ENCODE results near the gene PAXIP1.

PAXIP1 gene

DNA sequence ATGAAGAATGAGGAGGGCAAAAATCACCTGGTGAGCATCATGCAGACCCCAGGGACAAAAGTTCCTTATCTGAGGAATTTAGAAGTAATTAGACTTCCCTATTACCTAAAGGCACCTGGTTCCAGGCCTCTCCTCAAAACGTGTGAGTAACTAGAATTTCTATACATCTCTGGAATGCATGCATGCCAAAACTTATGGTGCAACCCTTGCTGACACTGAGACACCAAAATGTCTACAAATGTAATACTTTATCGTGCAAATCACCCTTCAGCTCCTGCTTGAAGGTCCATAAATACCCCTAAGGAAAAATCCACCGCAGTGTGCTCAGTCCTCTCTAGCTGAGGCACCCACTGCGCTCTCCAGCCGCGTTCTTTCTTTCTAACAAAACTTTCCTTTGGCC, 84.2 kb downstream of the PAXIP1 start:
- Histone ChIP-seq H3K27me3 (ENCODE audit: insufficient read depth, low read length) (peaks cover 66% of the 10 kb centered on the region), H3K36me3 (ENCODE audit: insufficient read depth, low read length) (no peaks in the 10 kb centered on the region), H3K27ac (ENCODE audit: low read depth, low read length) (no peak overlapping the region), H3K79me2 (ENCODE audit: control insufficient read depth, insufficient read depth, low read length, unreplicated experiment) (no peaks in the 10 kb centered on the region), H3K4me3 (ENCODE audit: low read depth, low read length) (no peak overlapping the region), H2AFZ (ENCODE audit: low read length, unreplicated experiment) (no peak overlapping the region), H3K4me1 (ENCODE audit: control insufficient read depth, insufficient read depth, low read length, unreplicated experiment) (no peaks in the 10 kb centered on the region)

GRCh38 chr7:154918266-154918665, 84.7 kb downstream of the PAXIP1 start:
- no peak overlapping the region for H3K4me3 ChIP-seq (ENCODE audit: low read depth, low read length)

DNA sequence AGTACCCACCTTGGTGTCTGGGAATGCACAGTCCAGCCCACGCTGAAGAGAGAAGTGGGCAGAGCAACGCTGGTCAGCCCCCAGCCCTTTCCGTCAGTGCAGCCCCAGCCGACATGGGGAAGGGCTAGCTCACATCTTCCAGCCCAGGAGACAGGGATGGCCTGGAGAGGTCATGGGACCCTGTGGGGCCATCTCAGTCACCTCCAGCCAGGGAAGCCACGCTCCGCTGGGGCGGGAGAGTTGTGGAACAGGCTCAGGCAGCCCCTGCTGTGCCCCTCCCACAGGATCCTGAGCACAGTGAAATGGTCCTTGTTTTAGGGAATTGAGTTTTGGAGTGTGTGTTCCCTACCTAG, 85.1 kb downstream of the PAXIP1 start:
- H3K79me2 ChIP-seq (ENCODE audit: control insufficient read depth, insufficient read depth, low read length, unreplicated experiment), result no peaks in the 10 kb centered on the region
- H2AFZ ChIP-seq (ENCODE audit: low read length, unreplicated experiment), result no peak overlapping the region
- no peak overlapping the region for H3K27ac ChIP-seq (ENCODE audit: low read depth, low read length)
- H3K27me3 ChIP-seq (ENCODE audit: insufficient read depth, low read length), result peaks cover 65% of the 10 kb centered on the region
- H3K36me3 ChIP-seq (ENCODE audit: insufficient read depth, low read length), result no peaks in the 10 kb centered on the region
- no peaks in the 10 kb centered on the region for H3K4me1 ChIP-seq (ENCODE audit: control insufficient read depth, insufficient read depth, low read length, unreplicated experiment)
- no peak overlapping the region for H3K4me3 ChIP-seq (ENCODE audit: low read depth, low read length)

More at GRCh38 chr7:154918266-154918665, 84.7 kb downstream of the PAXIP1 start:
- Histone ChIP-seq H3K36me3 (ENCODE audit: insufficient read depth, low read length) (no peaks in the 10 kb centered on the region), H2AFZ (ENCODE audit: low read length, unreplicated experiment) (no peak overlapping the region), H3K27me3 (ENCODE audit: insufficient read depth, low read length) (peaks cover 66% of the 10 kb centered on the region), H3K4me1 (ENCODE audit: control insufficient read depth, insufficient read depth, low read length, unreplicated experiment) (no peaks in the 10 kb centered on the region), H3K79me2 (ENCODE audit: control insufficient read depth, insufficient read depth, low read length, unreplicated experiment) (no peaks in the 10 kb centered on the region), H3K27ac (ENCODE audit: low read depth, low read length) (no peak overlapping the region)

- no peaks in the 10 kb centered on the region for H3K4me1 ChIP-seq (ENCODE audit: control insufficient read depth, insufficient read depth, low read length, unreplicated experiment)
- no peaks in the 10 kb centered on the region for H3K36me3 ChIP-seq (ENCODE audit: insufficient read depth, low read length)
- no peak overlapping the region for H3K4me3 ChIP-seq (ENCODE audit: low read depth, low read length)
- H3K27me3 ChIP-seq (ENCODE audit: insufficient read depth, low read length), result peaks cover 61% of the 10 kb centered on the region
- no peak overlapping the region for H2AFZ ChIP-seq (ENCODE audit: low read length, unreplicated experiment)
- H3K27ac ChIP-seq (ENCODE audit: low read depth, low read length), result no peak overlapping the region
- no peaks in the 10 kb centered on the region for H3K79me2 ChIP-seq (ENCODE audit: control insufficient read depth, insufficient read depth, low read length, unreplicated experiment)
Observed at GRCh38 chr7:154916856-154917807, 85.8 kb downstream of the PAXIP1 start.

DNA sequence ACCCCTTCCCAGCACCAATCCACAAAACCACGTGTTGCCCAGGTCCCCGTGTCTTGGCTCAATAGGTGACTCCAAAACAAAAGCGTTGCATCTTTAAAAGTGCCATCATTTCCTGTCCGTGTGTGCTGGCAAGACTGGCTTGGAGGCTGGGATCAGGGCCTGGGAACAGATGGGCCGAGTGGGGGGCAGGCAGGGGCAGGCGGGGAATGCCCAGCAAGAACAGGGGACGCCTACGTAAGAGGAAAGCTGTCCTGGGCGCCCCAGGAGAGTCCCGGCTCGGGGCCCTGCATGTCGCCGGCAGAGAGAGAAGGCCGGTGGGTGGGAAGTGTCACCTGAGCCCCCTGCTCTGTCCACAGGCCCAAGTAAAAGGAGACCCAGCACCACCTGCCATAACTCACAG, 86.5 kb downstream of the PAXIP1 start:
- Histone ChIP-seq H3K36me3 (ENCODE audit: insufficient read depth, low read length) (no peaks in the 10 kb centered on the region), H3K27me3 (ENCODE audit: insufficient read depth, low read length) (peaks cover 60% of the 10 kb centered on the region), H3K79me2 (ENCODE audit: control insufficient read depth, insufficient read depth, low read length, unreplicated experiment) (no peaks in the 10 kb centered on the region), H3K4me1 (ENCODE audit: control insufficient read depth, insufficient read depth, low read length, unreplicated experiment) (no peaks in the 10 kb centered on the region), H3K27ac (ENCODE audit: low read depth, low read length) (no peak overlapping the region), H3K4me3 (ENCODE audit: low read depth, low read length) (no peak overlapping the region), H2AFZ (ENCODE audit: low read length, unreplicated experiment) (no peak overlapping the region)

GRCh38 chr7:154915600-154915999, 87.3 kb downstream of the PAXIP1 start:
- Histone ChIP-seq H3K36me3 (ENCODE audit: insufficient read depth, low read length) (no peaks in the 10 kb centered on the region), H3K4me3 (ENCODE audit: low read depth, low read length) (no peak overlapping the region), H3K27ac (ENCODE audit: low read depth, low read length) (no peak overlapping the region), H3K79me2 (ENCODE audit: control insufficient read depth, insufficient read depth, low read length, unreplicated experiment) (no peaks in the 10 kb centered on the region), H3K27me3 (ENCODE audit: insufficient read depth, low read length) (peaks cover 58% of the 10 kb centered on the region), H2AFZ (ENCODE audit: low read length, unreplicated experiment) (no peak overlapping the region), H3K4me1 (ENCODE audit: control insufficient read depth, insufficient read depth, low read length, unreplicated experiment) (no peaks in the 10 kb centered on the region)

DNA sequence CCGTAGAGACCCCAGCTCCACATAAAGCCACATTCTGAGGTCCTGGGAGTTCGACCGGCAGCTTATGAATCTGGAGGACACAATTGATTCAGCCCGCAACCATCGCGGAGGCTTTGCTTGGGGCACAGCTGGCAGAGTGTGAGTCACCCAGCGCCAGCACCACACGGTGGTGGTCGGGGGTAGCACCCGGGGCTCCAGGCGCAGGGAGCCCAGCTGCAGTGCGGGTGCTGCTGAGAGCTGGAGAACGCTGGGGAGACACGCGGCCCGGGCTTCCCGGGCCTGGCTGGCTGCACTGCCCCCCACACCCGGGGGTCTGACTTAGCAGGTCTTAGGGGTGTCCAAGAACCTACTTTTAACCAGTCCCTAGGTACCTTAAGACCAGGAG, 87.9 kb downstream of the PAXIP1 start:
- no peaks in the 10 kb centered on the region for H3K36me3 ChIP-seq (ENCODE audit: insufficient read depth, low read length)

GRCh38 chr7:154914308-154914995, 88.5 kb downstream of the PAXIP1 start:
- Histone ChIP-seq H3K4me3 (ENCODE audit: low read depth, low read length) (peak overlapping the region; percentile 71), H3K4me1 (ENCODE audit: control insufficient read depth, insufficient read depth, low read length, unreplicated experiment) (no peaks in the 10 kb centered on the region), H3K27ac (ENCODE audit: low read depth, low read length) (no peak overlapping the region), H2AFZ (ENCODE audit: low read length, unreplicated experiment) (no peak overlapping the region), H3K27me3 (ENCODE audit: insufficient read depth, low read length) (peaks cover 50% of the 10 kb centered on the region), H3K79me2 (ENCODE audit: control insufficient read depth, insufficient read depth, low read length, unreplicated experiment) (no peaks in the 10 kb centered on the region), H3K36me3 (ENCODE audit: insufficient read depth, low read length) (no peaks in the 10 kb centered on the region)

More for the DNA sequence above, 87.9 kb downstream of the PAXIP1 start:
- Histone ChIP-seq H3K4me1 (ENCODE audit: control insufficient read depth, insufficient read depth, low read length, unreplicated experiment) (no peaks in the 10 kb centered on the region), H3K27ac (ENCODE audit: low read depth, low read length) (no peak overlapping the region), H3K4me3 (ENCODE audit: low read depth, low read length) (no peak overlapping the region), H3K27me3 (ENCODE audit: insufficient read depth, low read length) (peaks cover 55% of the 10 kb centered on the region), H3K79me2 (ENCODE audit: control insufficient read depth, insufficient read depth, low read length, unreplicated experiment) (no peaks in the 10 kb centered on the region), H2AFZ (ENCODE audit: low read length, unreplicated experiment) (no peak overlapping the region)

DNA sequence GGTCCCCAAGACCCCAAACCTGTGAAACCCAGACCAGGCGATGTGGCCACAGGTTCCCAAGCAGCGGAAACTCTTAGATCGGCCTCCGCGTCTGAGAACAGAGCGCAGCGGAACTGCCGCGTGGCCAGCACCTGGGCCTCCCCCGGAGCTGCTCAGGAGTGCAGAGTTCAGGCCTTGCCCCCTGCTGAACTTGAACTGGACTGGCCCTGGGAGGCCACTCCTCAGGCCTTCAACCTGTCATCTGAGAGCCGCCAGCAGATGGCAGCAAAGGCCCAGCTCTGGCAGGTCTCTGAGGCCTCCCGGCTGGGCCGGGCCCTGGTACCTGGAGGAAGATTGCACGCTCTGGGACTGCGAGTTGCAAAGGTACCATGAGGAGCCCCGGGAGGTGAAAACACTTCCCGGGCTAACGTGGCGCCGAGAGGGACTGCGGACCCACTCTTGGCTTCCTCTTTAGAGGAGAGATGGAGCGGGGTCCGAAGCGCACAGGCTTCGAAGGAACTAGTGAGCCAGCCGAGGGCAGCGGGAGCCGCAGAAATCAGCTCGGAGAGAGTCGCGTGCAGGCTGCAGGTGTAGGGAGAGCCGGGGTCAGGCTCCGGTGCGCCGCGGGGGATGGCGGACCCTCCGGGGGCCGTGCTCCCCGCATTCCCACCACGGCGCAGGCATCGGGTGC, 89.2 kb downstream of the PAXIP1 start:
- Histone ChIP-seq H3K4me1 (ENCODE audit: control insufficient read depth, insufficient read depth, low read length, unreplicated experiment) (no peaks in the 10 kb centered on the region), H3K27me3 (ENCODE audit: insufficient read depth, low read length) (peaks cover 45% of the 10 kb centered on the region), H2AFZ (ENCODE audit: low read length, unreplicated experiment) (peak overlapping the region; percentile 53), H3K4me3 (ENCODE audit: low read depth, low read length) (peak overlapping the region; percentile 71), H3K79me2 (ENCODE audit: control insufficient read depth, insufficient read depth, low read length, unreplicated experiment) (no peaks in the 10 kb centered on the region), H3K36me3 (ENCODE audit: insufficient read depth, low read length) (no peaks in the 10 kb centered on the region), H3K27ac (ENCODE audit: low read depth, low read length) (no peak overlapping the region)

DNA sequence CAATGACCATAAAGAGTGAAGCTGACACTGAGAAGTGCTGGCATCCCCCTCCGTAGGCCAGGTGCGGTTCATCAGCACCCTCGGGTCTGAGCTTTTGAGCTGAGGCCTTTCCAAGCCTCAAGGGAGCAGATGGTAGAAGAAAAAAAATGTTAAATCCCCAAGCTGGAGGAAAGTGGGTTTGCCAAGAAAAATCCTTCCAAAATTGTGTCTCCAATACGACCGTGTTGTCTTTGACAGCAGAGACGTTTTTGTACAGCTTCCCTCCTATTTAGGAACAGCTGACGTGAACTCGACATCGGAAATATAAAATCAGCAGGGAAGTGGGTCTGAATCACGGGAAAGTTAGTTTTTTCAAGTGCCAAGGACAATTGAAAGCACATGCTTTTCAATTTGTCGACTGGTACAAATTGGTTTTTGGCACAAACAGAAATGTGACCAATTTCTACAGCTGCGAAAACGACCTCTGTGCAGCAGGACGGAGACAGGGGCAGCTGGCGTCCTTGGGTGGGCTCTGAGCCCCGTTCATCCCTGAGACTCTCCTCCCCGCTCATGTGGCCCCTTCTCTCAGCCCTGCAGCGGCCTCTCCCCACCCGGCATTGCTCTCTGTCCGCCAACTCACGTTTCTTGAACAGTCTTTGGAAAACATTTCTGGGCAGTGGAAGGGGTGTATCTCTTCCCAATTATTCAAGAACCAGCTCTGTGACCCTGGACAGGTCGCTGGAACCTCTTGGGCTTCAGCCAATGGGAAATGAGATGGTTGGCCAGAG, 89.9 kb downstream of the PAXIP1 start:
- H3K36me3 ChIP-seq (ENCODE audit: insufficient read depth, low read length), result no peaks in the 10 kb centered on the region
- no peak overlapping the region for H3K4me3 ChIP-seq (ENCODE audit: low read depth, low read length)
- no peak overlapping the region for H3K27ac ChIP-seq (ENCODE audit: low read depth, low read length)
- H3K79me2 ChIP-seq (ENCODE audit: control insufficient read depth, insufficient read depth, low read length, unreplicated experiment), result no peaks in the 10 kb centered on the region
- H3K4me1 ChIP-seq (ENCODE audit: control insufficient read depth, insufficient read depth, low read length, unreplicated experiment), result no peaks in the 10 kb centered on the region
- peaks cover 38% of the 10 kb centered on the region for H3K27me3 ChIP-seq (ENCODE audit: insufficient read depth, low read length)
- H2AFZ ChIP-seq (ENCODE audit: low read length, unreplicated experiment), result no peak overlapping the region

Measured in ACC112 (cell line).